ENCODE results near the gene CDH13.

The CDH13 gene

GRCh38 chr16:83162791-83163190 is 536.0 kb downstream of the CDH13 start:
- DNase-seq (ENCODE audit: low read depth in 2 of 2), result no peak

GRCh38 chr16:83164816-83165215 is 538.0 kb downstream of the CDH13 start:
- DNase-seq (ENCODE audit: low read depth in 2 of 2), result no peak

- no peak for DNase-seq (ENCODE audit: low read depth in 2 of 2)
Measured at GRCh38 chr16:83171396-83171795, 544.6 kb downstream of the CDH13 start.

GRCh38 chr16:83174671-83175070 is 547.9 kb downstream of the CDH13 start:
- no peak for DNase-seq (ENCODE audit: low read depth in 2 of 2)

- DNase-seq (ENCODE audit: low read depth in 2 of 2), result no peak
Measured at GRCh38 chr16:83176802-83177201, 550.0 kb downstream of the CDH13 start.

- no peak for DNase-seq (ENCODE audit: low read depth in 2 of 2)
Measured at GRCh38 chr16:83185902-83186301, 559.1 kb downstream of the CDH13 start.

GRCh38 chr16:83187405-83187804 is 560.6 kb downstream of the CDH13 start:
- peak; percentile 0 to 10 for DNase-seq (ENCODE audit: low read depth in 2 of 2)

GRCh38 chr16:83196796-83197195 is 570.0 kb downstream of the CDH13 start:
- DNase-seq (ENCODE audit: low read depth in 2 of 2), result no peak

GRCh38 chr16:83197450-83197849 is 570.7 kb downstream of the CDH13 start:
- DNase-seq (ENCODE audit: low read depth in 2 of 2), result no peak

GRCh38 chr16:83198977-83199376 is 572.2 kb downstream of the CDH13 start:
- DNase-seq (ENCODE audit: low read depth in 2 of 2), result no peak

- no peak for DNase-seq (ENCODE audit: low read depth in 2 of 2)
Measured at GRCh38 chr16:83200005-83200779, 573.4 kb downstream of the CDH13 start.

- no peak for DNase-seq (ENCODE audit: low read depth in 2 of 2)
Measured at GRCh38 chr16:83201748-83202147, 575.0 kb downstream of the CDH13 start.

- DNase-seq (ENCODE audit: low read depth in 2 of 2), result no peak
Measured at GRCh38 chr16:83205896-83206295, 579.1 kb downstream of the CDH13 start.

- no peak for DNase-seq (ENCODE audit: low read depth in 2 of 2)
Measured at GRCh38 chr16:83206426-83206825, 579.7 kb downstream of the CDH13 start.

GRCh38 chr16:83211711-83212110 is 584.9 kb downstream of the CDH13 start:
- DNase-seq (ENCODE audit: low read depth in 2 of 2), result no peak

- no peak for DNase-seq (ENCODE audit: low read depth in 2 of 2)
Measured at GRCh38 chr16:83212301-83212841, 585.6 kb downstream of the CDH13 start.

- no peak for DNase-seq (ENCODE audit: low read depth in 2 of 2)
Measured at GRCh38 chr16:83214671-83215070, 587.9 kb downstream of the CDH13 start.

GRCh38 chr16:83215406-83216001 is 588.7 kb downstream of the CDH13 start:
- peak; percentile 30 to 60 for DNase-seq (ENCODE audit: low read depth in 2 of 2)

GRCh38 chr16:83219285-83219684 is 592.5 kb downstream of the CDH13 start:
- no peak for DNase-seq (ENCODE audit: low read depth in 2 of 2)

GRCh38 chr16:83220066-83220465 is 593.3 kb downstream of the CDH13 start:
- DNase-seq (ENCODE audit: low read depth in 2 of 2), result no peak

- no peak for DNase-seq (ENCODE audit: low read depth in 2 of 2)
Measured at GRCh38 chr16:83224642-83225041, 597.9 kb downstream of the CDH13 start.

GRCh38 chr16:83227336-83227735 is 600.6 kb downstream of the CDH13 start:
- DNase-seq (ENCODE audit: low read depth in 2 of 2), result no peak

- DNase-seq (ENCODE audit: low read depth in 2 of 2), result no peak
Measured at GRCh38 chr16:83231729-83232128, 605.0 kb downstream of the CDH13 start.

All from stimulated activated CD4-positive, alpha-beta T cell treated with anti-CD3 and anti-CD28 coated beads, Interleukin-4, amount 100 ng/mL, for 48 hours (primary cell).